Keratinocyte (primary cell): ENCODE results near the gene SVOP. TPM values are rescaled to one million over a fixed set of nuclear protein-coding genes. Genes with fewer than 3 reads are reported as not detected.

Source experiments
- DNase-seq: peaks from one replicate; pipeline ENCODE4 v3.0.0-alpha.2; 2011; ENCODE audit warnings: low read depth, missing footprints, low spot score
- FAIRE-seq: peaks from 2 replicates; lab custom pipeline; 2011; peaks lifted over from hg19 to GRCh38; lab: Jason Lieb, UNC
- H2AFZ ChIP-seq: 2 replicates; pipeline ENCODE4 v1.6.0; 2012; ENCODE audit warnings: low read length, control low read depth, inconsistent platforms; ENCODE audit not compliant: control insufficient read depth
- H3K27ac ChIP-seq: 2 replicates; pipeline ENCODE4 v1.5.1; 2011; ENCODE audit warnings: low read length; ENCODE audit not compliant: control insufficient read depth, insufficient read depth
- H3K27me3 ChIP-seq: 3 replicates; pipeline ENCODE4 v1.6.0; 2011; ENCODE audit warnings: low read length; ENCODE audit not compliant: control insufficient read depth, insufficient read depth; ENCODE audit errors: extremely low read depth
- H3K36me3 ChIP-seq, 2 experiments: 2 replicates in 1 of 2; 3 replicates in 1 of 2; pipeline ENCODE4 v1.5.1; 2011; ENCODE audit warnings: low read length in 2 of 2, mild to moderate bottlenecking in 1 of 2; ENCODE audit not compliant: control insufficient read depth in 2 of 2, insufficient read depth in 2 of 2; ENCODE audit errors: extremely low read depth in 1 of 2
- H3K4me1 ChIP-seq: 3 replicates; pipeline ENCODE4 v1.5.1; 2011; ENCODE audit warnings: low read length; ENCODE audit not compliant: control insufficient read depth, insufficient read depth; ENCODE audit errors: extremely low read depth
- H3K4me2 ChIP-seq: 3 replicates; pipeline ENCODE4 v1.6.0; 2011; ENCODE audit warnings: low read depth, low read length; ENCODE audit not compliant: control insufficient read depth, insufficient read depth; ENCODE audit errors: extremely low read depth
- H3K4me3 ChIP-seq, 3 experiments: fragments of 200-600 bp in 1 of 3; sonication (generic) in 1 of 3; 2 replicates in 2 of 3; 3 replicates in 1 of 3; pipeline ENCODE4 v1.5.1; 2011 to 2016; ENCODE audit warnings: low read length in 3 of 3, mild to moderate bottlenecking in 3 of 3, control low read depth in 2 of 3, inconsistent platforms in 1 of 3, low read depth in 1 of 3, mixed read lengths in 1 of 3, mixed run types in 1 of 3, moderate library complexity in 1 of 3; ENCODE audit not compliant: control insufficient read depth in 2 of 3, insufficient read depth in 2 of 3; ENCODE audit errors: extremely low read depth in 1 of 3
- H3K79me2 ChIP-seq: 2 replicates; pipeline ENCODE4 v1.6.0; 2012; ENCODE audit warnings: low read length; ENCODE audit not compliant: control insufficient read depth, insufficient read depth
- H3K9ac ChIP-seq: 3 replicates; pipeline ENCODE4 v1.6.0; 2011; ENCODE audit warnings: low read length; ENCODE audit not compliant: control insufficient read depth, insufficient read depth; ENCODE audit errors: extremely low read depth
- H3K9me1 ChIP-seq: 3 replicates; pipeline ENCODE4 v1.6.0; 2011; ENCODE audit warnings: low read length; ENCODE audit not compliant: control insufficient read depth, insufficient read depth; ENCODE audit errors: extremely low read depth
- H3K9me3 ChIP-seq: 2 replicates; pipeline ENCODE4 v1.5.1; 2012; ENCODE audit warnings: low read depth, low read length; ENCODE audit not compliant: control insufficient read depth
- H4K20me1 ChIP-seq: 3 replicates; pipeline ENCODE4 v1.6.0; 2011; ENCODE audit warnings: low read length; ENCODE audit not compliant: control insufficient read depth, insufficient read depth; ENCODE audit errors: extremely low read depth
- CTCF ChIP-seq, 3 experiments: IDR thresholded peaks in 1 of 3; conservative IDR thresholded peaks in 1 of 3; optimal IDR thresholded peaks in 1 of 3; 2 replicates in 2 of 3; 3 replicates in 1 of 3; pipeline versions ENCODE3 to v1.5.1; 2011; ENCODE audit warnings: low read length in 3 of 3, mild to moderate bottlenecking in 3 of 3, moderate library complexity in 2 of 3, control low read depth in 1 of 3, inconsistent platforms in 1 of 3; ENCODE audit not compliant: insufficient read depth in 2 of 3; ENCODE audit errors: extremely low read depth in 1 of 3
- EZH2 ChIP-seq: IDR thresholded peaks from one replicate; pipeline ENCODE4 v1.6.1; 2012; ENCODE audit warnings: inconsistent platforms, mild to moderate bottlenecking, low read length, moderate library complexity
- dilution Hi-C: fragments of 300-500 bp; cut with MboI; formaldehyde crosslinking; loops from one replicate; pipeline ENCODE4 v1.7.0; 2020; ENCODE audit warnings: low sequenced_read_pairs; ENCODE audit not compliant: extremely low pct_ligation_motif_present
- polyA plus RNA-seq, 5 experiments: library from polyadenylated mRNA; depleted of rRNA in 3 of 5; stranded (reverse) in 3 of 5; stranded (forward) in 1 of 5; unstranded in 1 of 5; fragments of >200 nt; gene quantifications; 1 replicate in 1 of 5; 2 replicates in 3 of 5; 3 replicates in 1 of 5; pipeline versions ENCODE4 v1.2.1 to v1.2.3, GENCODE V29; 2011 to 2012; ENCODE audit warnings: missing spikeins in 2 of 5, low read depth in 1 of 5, low replicate concordance in 1 of 5

Gene SVOP
- polyA plus RNA-seq, 1 donor (not counting 4 experiments of a cell fraction or from before 2014, with no cell fraction given) = not detected

DNA sequence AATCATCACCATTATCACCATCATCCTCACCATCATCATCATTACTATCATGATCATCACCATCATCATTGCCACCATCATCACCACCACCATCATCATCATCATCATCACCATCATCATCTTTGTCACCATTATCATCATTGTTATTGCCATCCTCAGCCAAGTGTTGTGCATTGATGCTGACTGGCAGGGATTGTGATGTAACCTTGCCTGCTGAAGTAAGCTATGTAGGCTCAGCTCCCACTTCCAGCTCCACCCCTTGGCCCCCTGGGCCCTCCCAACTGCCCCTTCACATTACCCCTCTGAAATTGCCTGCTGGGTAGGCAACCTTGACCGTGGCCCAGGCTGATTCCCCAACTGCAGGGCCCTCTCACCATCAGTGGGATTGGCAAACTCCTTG lies 37.6 kb downstream of the SVOP start:
- no peaks in the 10 kb centered on the region for H3K27me3 ChIP-seq
- TF ChIP-seq EZH2 (no peak), CTCF (optimal IDR thresholded peaks at IDR 0.05 in 1 of 3, IDR thresholded peaks at IDR 0.05 in 1 of 3, conservative IDR thresholded peaks at IDR 0.05 in 1 of 3; ENCODE audit: extremely low read depth in 1 of 3, insufficient read depth in 2 of 3, low read length in 3 of 3) (no peak)
- H2AFZ ChIP-seq = no peak overlapping the region
- H3K27ac ChIP-seq = no peak overlapping the region
- no peak overlapping the region for H3K4me3 ChIP-seq
- dilution Hi-C loops = no loop called here
- FAIRE-seq (no peak), DNase-seq (no peak)
- no peaks in the 10 kb centered on the region for H4K20me1 ChIP-seq
- no peaks in the 10 kb centered on the region for H3K36me3 ChIP-seq
- peaks cover 12% of the 10 kb centered on the region for H3K9me3 ChIP-seq
- no peaks in the 10 kb centered on the region for H3K9me1 ChIP-seq
- no peaks in the 10 kb centered on the region for H3K4me1 ChIP-seq
- no peak overlapping the region for H3K4me2 ChIP-seq
- no peaks in the 10 kb centered on the region for H3K79me2 ChIP-seq
- H3K9ac ChIP-seq = no peak overlapping the region

- Histone ChIP-seq H2AFZ (no peak overlapping the region), H3K9ac (no peak overlapping the region), H3K4me2 (no peak overlapping the region), H3K9me1 (no peaks in the 10 kb centered on the region), H3K9me3 (peaks cover 12% of the 10 kb centered on the region), H3K27ac (no peak overlapping the region), H3K79me2 (no peaks in the 10 kb centered on the region), H3K36me3 (no peaks in the 10 kb centered on the region), H3K4me1 (no peaks in the 10 kb centered on the region), H3K4me3 (no peak overlapping the region), H4K20me1 (no peaks in the 10 kb centered on the region), H3K27me3 (no peaks in the 10 kb centered on the region)
- dilution Hi-C loops = no loop called here
- no peak for FAIRE-seq
- DNase-seq = no peak
- TF ChIP-seq EZH2 (no peak), CTCF (optimal IDR thresholded peaks at IDR 0.05 in 1 of 3, IDR thresholded peaks at IDR 0.05 in 1 of 3, conservative IDR thresholded peaks at IDR 0.05 in 1 of 3; ENCODE audit: extremely low read depth in 1 of 3, insufficient read depth in 2 of 3, low read length in 3 of 3) (no peak)
These were observed 38.1 kb downstream of the SVOP start for GRCh38 chr12:108982621-108983219.
